OCI-M1 (cell line): ENCODE results near the gene SORCS2.
"Not testable (repeated sequence)": the region's sequence is repeated elsewhere in the genome, so short reads cannot be mapped to it uniquely, and the experiment has no call there.

Source experiments
- DNase-seq: peaks from one replicate; lab custom pipeline; 2025; lab: John Stamatoyannopoulos, UW

SORCS2 gene

GRCh38 chr4:7585768-7586167 lies 393.4 kb downstream of the SORCS2 start:
- no peak for DNase-seq

GRCh38 chr4:7587433-7588405 lies 395.4 kb downstream of the SORCS2 start:
- no peak for DNase-seq

GRCh38 chr4:7590189-7590588 lies 397.9 kb downstream of the SORCS2 start:
- no peak for DNase-seq

- no peak for DNase-seq
Observed at GRCh38 chr4:7590899-7591298, 398.6 kb downstream of the SORCS2 start.

DNA sequence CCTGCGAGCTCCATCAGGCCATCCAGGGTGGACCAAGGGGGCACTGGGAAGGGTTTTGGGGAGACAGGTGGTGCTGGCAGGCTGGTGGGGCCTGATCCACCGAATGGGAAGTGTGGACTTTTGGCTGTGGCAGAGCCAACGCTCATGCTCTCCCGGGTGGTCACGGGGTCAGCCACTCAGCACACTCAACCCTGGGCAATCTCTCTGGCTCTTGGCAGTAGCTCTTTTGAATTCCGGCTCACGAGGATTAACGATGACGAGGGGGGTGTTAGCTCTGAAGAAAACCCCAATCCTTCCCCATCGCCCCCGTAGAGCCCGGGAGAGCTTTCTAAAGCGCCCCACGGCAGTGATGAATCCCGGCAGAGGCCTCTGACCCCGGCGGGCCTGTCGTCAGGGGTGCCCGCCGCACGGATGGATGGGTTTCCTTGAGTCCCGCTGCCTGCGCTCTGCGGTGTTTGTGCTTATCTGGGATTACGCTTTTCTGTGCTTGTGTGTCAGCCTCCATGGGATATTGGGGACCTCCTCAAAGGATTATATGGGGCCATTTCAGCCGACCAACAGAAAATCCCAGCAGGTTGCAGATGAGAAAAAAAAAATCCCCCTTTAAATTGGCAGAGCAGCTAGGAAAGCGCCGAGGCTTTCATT lies 399.2 kb downstream of the SORCS2 start:
- DNase-seq, result no peak

- no peak for DNase-seq
Observed at GRCh38 chr4:7593646-7594412, 401.5 kb downstream of the SORCS2 start.

- DNase-seq, result no peak
Observed at GRCh38 chr4:7595934-7596461, 403.7 kb downstream of the SORCS2 start.

DNA sequence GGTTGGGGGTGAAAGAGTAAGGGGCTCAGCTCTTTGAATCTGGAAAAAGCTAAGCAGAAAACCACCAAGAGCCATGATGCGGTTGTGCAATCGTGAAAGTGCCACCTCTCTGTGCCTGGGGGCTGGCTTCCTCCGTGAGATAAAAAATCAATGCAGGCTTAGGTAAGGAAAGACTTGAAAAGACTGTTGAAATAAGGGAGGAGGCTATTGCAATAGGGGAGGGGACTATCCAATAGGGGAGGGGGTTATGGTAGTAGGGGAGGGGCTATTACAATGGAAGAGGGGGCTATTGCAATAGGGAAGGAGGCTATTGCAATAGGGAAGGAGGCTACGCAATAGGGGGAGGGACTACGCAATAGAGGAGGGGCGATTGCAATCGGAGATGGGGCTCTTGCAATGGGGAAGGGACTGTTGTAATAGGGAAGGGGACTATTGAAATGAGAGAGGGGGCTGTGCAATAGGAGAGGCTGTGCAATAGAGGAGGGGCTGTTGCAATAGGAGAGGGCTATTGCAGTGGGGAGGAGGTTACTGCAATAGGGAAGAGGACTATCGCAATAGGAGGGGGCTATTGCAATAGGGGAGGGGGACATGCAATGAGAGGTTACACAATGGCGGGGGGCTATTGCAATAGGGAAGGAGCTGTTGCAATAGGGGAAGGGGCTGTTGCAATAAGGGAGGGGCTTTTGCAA lies 404.7 kb downstream of the SORCS2 start:
- peak; percentile 11 for DNase-seq

GRCh38 chr4:7598939-7599790 lies 406.8 kb downstream of the SORCS2 start:
- DNase-seq, result no peak

DNA sequence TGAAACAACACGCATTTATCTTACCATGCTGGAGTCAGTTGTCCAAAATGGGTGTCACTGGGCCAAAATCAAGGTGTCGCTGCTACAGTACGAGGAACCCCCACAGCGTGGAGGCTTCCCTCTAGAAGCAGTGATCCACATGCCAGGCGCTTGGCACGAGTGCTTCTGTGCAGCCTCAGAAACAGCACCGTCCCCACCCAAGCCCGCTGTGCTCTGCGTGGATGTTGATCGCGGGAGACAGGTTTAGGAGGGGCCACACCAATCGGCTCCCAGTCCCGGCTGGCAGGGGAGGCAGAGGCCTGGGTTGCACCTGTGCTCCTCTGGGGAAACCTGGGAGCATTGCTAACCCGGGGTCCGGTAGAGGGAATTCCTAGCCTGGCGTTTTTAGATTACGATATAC lies 407.9 kb downstream of the SORCS2 start:
- DNase-seq, result no peak

DNA sequence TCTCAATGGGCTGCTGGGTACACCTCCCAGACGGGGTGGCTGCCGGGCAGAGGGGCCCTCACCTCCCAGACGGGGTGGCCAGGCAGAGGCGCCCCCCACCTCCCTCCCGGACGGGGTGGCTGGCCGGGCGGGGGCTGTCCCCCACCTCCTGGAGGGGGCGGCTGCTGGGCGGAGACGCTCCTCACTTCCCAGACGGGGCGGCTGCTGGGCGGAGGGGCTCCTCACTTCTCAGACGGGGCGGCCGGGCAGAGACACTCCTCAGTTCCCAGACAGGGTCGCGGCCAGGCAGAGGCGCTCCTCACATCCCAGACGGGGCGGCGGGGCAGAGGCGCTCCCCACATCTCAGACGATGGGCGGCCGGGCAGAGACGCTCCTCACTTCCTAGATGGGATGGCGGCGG lies 409.8 kb downstream of the SORCS2 start:
- not testable (repeated sequence) for DNase-seq

DNA sequence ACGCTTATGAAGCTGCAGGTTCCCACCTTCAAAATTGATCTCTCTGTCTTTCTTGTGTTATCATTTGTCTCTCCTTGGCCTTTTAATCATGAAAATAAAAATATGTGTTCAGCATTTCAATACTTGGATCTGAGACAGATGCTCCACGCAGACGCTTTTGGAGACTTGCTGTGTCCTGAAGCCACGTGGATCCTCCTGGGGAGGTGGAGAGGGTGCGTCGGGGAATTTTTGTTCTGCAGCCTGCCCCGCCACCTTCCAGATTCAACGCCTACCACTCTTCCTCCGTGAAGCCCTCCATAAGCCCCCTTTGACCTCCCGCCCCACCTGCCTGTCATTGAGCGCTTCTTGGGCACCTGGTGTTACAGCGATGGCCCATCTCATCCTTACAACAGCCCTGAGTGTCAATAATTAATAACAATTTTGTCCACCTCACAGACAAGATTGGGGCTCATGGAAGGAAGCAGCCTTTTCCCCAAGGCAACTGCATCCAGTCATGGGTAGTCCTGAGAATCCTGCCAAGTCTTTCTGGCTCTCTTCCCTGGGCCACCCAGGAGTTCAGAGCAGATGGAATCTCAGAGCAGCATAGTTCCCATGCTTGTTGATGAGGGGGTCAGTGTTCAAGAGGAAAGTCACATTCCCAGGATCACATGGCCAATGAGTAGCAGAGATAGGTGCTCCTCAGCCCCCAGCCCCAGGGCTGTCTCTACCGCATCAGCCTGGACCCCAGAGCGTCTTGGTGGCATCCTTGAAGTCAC lies 415.0 kb downstream of the SORCS2 start:
- DNase-seq, result no peak

- DNase-seq, result no peak
Observed at GRCh38 chr4:7608046-7608445, 415.7 kb downstream of the SORCS2 start.

GRCh38 chr4:7609316-7609715 lies 417.0 kb downstream of the SORCS2 start:
- no peak for DNase-seq

DNA sequence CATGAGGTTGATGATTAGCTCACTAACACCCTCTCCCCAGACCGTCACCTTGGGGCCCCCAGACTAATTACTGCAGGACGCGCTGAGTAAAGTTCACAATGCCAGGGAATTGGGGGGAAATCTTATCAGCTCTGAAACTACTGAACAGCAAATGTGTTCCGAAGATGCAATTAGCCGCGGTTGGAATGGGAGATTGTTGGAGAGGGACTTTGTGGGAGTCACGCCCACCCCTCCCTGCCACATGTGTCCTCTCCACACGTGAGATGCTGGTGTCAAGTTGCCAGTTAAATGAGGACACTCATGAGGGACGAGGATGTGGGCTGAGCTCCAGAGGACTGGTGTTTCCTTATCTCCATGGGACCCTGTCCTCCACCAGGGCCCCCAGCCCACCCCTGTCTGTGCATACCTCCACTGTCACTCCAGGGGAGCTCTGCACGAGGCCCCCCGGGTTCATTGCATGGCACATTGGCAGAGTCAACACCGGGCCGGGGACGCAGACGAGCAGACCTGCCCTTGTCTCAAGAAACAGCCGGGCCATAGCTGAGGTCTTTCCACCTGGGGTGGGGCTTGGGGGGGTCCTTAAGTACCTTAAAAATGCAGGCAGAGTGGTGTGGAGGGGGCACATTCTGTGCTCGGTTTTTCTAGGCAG lies 417.8 kb downstream of the SORCS2 start:
- DNase-seq, result no peak

DNA sequence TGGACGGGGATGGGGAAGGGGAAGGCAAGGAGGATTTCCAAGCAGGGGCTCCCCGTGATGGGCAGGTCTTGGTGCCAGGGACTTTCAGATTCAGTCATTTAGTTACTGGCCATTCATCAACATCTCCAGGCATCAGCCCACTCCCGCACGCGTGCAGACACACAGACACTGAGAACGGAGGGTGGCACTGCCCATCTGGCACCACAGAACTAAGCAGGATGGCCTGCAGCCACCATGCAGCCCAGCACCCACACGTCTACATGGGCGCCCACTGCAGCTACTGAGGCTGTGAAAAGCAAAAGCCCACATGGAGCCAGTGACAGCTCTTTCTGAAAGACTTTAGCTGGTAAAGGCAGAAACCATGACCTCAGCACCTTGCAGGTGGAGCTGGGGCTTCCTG lies 418.5 kb downstream of the SORCS2 start:
- no peak for DNase-seq

- no peak for DNase-seq
Observed at GRCh38 chr4:7612311-7612897, 420.1 kb downstream of the SORCS2 start.

DNA sequence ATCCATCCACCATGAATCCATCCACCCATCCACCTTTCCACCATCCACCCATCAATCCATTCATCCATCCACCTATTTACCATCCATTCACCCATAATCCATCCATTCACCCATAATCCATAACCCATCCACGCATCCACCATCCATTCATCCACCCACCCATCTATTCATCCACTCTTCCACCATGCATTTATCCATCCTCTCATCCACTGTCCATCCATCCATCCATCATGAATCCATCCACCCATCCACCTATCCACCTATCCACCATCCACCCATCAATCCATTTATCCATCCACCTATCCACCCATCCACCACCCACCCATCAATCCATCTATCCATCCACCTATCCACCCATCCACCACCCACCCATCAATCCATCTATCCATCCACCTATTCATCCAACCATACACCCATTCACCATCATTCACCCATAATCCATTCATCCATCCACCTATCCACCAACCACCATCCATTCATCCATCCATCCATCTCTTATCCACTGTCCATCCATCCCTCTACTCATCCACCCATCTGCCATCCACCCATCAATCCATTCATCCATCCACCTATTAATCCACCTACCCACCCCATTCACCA lies 422.1 kb downstream of the SORCS2 start:
- DNase-seq, result no peak

GRCh38 chr4:7616193-7616592 lies 423.9 kb downstream of the SORCS2 start:
- no peak for DNase-seq
